ENCODE measurements around the gene RAD51B.
A peak's percentile ranks its signal among the peaks of the same experiment; 100 is the strongest.
"Not testable (repeated sequence)": the region's sequence is repeated elsewhere in the genome, so short reads cannot be mapped to it uniquely, and the experiment has no call there.

Gene RAD51B

GRCh38 chr14:67978749-67979148 lies 159.2 kb downstream of the RAD51B start:
- DNase-seq (ENCODE audit: low spot score) (no peak), FAIRE-seq (no peak)

- FAIRE-seq (no peak), DNase-seq (ENCODE audit: low spot score) (no peak)
Measured at GRCh38 chr14:67982711-67983608, 163.4 kb downstream of the RAD51B start.

DNA sequence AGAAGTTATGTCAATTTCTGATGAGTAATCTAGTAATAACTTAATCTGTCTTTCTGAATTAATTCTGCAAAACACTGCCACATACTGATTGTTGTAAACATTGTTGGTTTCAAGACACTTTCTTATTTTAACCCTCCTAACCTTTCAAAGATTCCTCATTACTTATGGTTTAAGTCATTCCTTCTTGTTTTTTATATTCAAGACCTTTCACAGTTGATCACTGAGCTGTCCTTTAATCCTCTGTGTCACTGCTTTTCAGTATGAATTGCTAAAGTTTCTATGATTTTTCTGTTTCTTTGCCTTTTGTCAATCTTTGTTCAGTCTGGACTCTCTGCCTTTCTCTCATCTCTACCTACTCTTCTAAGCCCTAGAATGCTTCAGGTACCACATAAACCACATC lies 164.7 kb downstream of the RAD51B start:
- no peak for FAIRE-seq
- no peak for DNase-seq (ENCODE audit: low spot score)

DNA sequence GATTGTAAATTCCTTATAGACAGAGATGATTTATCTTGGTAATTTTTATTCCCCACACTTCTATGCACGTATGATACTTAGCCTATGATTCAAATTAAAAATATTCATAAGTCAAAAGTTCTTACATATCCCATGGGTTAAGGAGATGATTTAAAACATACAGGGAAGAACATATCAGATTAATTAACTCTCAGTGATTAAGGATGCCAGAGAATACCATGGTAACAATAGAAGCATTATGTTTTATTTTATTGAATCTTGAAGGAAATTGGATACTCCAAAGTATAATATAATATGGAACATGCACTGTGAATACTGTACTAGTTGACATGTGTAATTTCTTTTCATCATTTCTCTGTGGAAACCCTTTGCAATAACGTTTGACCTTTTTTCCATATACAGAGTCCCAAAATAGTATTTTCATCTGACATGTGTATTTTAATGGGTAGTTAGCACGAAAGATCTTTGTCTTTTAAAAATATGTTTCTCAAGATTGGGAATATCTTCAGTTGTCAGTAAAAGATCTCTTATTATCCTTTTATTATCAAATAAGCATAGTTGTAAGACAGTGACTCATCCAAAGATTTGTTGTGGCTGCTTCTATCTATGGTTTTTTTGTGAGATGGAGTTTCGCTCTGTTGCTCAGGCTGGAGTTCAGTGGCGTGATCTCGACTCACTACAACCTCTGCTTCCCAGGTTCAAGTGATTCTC lies 166.7 kb downstream of the RAD51B start:
- FAIRE-seq = peak; percentile 71

GRCh38 chr14:67987606-67988005 lies 168.0 kb downstream of the RAD51B start:
- peak; percentile 84 for DNase-seq (ENCODE audit: low spot score)
- FAIRE-seq = peak; percentile 95

More for the DNA sequence above, 166.7 kb downstream of the RAD51B start:
- DNase-seq (ENCODE audit: low spot score) = peak; percentile 67

DNA sequence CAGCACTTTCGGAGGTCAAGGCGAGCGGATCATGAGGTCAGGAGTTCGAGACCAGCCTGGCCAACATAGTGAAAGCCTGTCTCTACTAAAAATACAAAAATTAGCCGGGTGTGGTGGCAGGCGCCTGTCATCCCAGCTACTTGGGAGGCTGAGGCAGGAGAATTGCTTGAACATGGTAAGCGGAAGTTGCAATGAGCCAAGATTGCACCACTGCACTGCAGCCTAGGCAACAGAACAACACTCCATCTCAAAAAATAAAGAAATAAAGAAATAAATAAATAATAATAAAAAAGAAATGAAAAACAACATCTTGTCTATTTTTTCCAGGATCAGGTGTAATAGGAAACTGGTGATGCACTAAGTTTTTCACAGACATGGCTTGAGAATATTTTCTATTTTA lies 168.6 kb downstream of the RAD51B start:
- not testable (repeated sequence) for DNase-seq (ENCODE audit: low spot score); FAIRE-seq

GRCh38 chr14:67990576-67990975 lies 171.0 kb downstream of the RAD51B start:
- DNase-seq (ENCODE audit: low spot score) (no peak), FAIRE-seq (no peak)

GRCh38 chr14:67994531-67994930 lies 175.0 kb downstream of the RAD51B start:
- no peak for FAIRE-seq
- no peak for DNase-seq (ENCODE audit: low spot score)

- no peak for DNase-seq (ENCODE audit: low spot score)
- FAIRE-seq = no peak
Measured at GRCh38 chr14:67996235-67996634, 176.7 kb downstream of the RAD51B start.

GRCh38 chr14:67998834-67999233 lies 179.3 kb downstream of the RAD51B start:
- DNase-seq (ENCODE audit: low spot score) (no peak), FAIRE-seq (no peak)

- FAIRE-seq (no peak), DNase-seq (ENCODE audit: low spot score) (no peak)
Measured at GRCh38 chr14:67999290-67999689, 179.7 kb downstream of the RAD51B start.

DNA sequence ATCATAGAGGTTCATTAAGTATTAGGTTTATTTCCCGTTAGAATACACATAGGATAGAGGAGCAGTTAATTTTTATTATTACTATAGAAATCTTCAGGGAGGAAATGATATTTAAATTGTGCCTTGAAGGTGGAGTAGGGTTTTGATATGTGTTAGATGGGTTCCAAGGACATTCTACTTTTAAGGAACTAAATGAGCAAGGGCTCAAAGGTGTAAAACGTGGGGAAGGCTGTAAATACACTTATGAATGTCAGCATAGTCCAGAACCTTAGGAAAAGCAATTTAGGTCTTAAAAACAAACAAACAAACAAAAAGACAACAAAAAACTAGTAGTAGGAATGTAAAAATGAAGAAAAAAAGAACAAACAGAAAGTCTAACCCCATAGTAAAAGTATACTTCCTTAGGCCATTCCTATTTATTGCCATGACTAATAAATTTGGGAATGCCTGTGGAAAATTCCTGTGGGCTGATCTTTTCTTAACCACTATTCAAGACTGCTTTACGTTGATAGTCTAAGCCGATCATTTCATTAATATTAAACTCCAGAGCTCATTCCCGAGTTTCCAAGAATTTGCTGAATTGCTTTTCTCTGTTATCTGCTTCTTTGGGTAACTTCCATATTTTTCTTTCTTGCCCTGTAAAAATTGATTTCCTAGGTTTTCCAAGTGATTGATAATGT lies 180.3 kb downstream of the RAD51B start:
- peak; percentile 96 for FAIRE-seq

GRCh38 chr14:68000511-68000910 lies 180.9 kb downstream of the RAD51B start:
- DNase-seq (ENCODE audit: low spot score) (peak; percentile 11), FAIRE-seq (no peak)

More for the DNA sequence above, 180.3 kb downstream of the RAD51B start:
- DNase-seq (ENCODE audit: low spot score) = peak; percentile 86

DNA sequence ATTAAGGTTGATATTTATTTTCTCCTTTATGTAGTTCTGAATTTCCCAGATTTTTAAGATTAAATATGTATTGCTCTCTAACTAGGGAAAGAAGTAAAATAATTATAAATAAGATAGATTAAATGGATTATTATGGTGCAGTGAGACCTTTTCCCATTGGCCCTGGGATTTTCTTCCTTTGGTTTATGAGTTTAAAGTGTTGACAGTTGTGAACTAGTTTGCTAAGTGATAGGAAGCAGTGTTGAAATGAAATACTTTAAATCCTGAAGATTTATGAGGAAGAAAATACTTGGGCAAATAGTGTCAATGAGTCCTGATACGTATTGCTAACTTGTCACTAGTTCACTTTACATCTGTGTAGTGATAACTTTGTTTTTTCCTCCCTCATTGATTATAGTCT lies 188.9 kb downstream of the RAD51B start:
- FAIRE-seq = no peak
- no peak for DNase-seq (ENCODE audit: low spot score)

DNA sequence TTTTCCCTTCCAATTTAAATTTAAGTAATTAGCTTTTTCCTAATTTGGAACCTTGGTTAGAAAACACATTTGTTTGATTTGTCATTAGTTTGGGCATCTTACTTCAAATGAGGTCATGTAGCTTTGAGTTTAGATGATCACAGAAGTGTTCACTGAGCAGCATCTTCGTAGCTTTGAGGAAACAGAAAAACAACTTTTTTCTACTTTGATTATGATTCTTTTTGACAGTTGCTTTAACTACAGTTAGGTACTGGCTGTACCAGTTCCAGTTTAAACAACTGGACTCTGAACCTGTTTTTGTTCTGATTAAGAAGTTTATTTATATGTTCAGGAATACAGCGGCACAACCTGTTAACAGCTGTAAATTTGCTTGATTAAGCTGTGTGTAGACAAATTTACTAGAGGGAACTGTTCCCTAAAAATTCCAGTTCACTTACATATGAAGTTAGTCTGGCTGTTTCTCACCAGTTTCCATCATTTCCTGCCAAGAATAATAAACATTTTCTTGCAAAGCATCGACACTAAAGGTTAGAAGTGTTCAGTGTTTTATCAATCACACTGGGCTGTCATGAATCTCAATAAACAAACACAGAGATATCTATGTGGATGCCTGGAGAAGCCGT lies 191.9 kb downstream of the RAD51B start:
- FAIRE-seq (no peak), DNase-seq (ENCODE audit: low spot score) (no peak)

DNA sequence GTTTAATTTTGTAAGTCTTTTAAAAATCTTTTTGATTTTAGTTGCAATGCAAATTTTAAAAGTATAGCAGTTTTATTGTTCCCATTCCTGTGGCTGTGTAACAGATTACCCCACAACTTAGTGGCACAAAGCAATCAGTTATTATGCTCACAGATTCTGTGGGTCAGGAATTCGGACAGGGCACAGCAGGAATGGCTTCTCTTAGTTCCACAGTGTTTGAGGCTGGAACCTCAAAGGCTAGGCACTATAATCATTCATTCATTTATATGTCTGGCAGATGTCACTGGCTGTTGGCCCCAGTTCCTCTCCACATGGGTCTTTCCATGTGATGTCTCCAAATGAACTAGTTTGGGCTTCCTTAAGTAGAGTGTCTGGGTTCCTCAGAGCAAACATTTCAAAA lies 193.3 kb downstream of the RAD51B start:
- FAIRE-seq = no peak
- no peak for DNase-seq (ENCODE audit: low spot score)

DNA sequence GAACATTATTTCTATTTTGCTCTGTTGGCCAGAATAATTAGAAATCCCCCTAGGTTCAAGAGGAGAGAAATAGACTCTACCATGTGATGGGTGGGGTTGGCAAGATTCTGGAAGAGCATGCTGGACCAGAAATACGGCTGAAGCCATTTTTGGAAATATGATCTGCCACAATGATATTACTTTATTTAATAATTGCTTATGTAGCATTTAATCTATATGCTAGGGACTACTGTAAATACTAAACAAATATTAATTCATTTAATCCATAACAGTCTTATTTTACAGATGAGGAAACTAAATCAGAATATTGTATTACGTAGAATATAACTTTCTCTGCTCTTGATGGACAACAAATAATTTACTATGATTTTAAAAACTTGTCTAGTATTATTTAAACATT lies 193.7 kb downstream of the RAD51B start:
- FAIRE-seq (no peak), DNase-seq (ENCODE audit: low spot score) (no peak)

- FAIRE-seq (no peak), DNase-seq (ENCODE audit: low spot score) (no peak)
Measured at GRCh38 chr14:68014771-68015170, 195.2 kb downstream of the RAD51B start.

GRCh38 chr14:68015356-68016254 lies 196.0 kb downstream of the RAD51B start:
- FAIRE-seq (no peak), DNase-seq (ENCODE audit: low spot score) (no peak)

GRCh38 chr14:68016255-68016914 lies 196.8 kb downstream of the RAD51B start:
- no peak for FAIRE-seq
- DNase-seq (ENCODE audit: low spot score) = no peak

Measured in RCC 7860 (cell line).